Effector CD8-positive, alpha-beta T cell (primary cell): ENCODE results near the gene MT1G.
A peak's percentile ranks its signal among the peaks of the same experiment; 100 is the strongest.
"Not testable (repeated sequence)": the region's sequence is repeated elsewhere in the genome, so short reads cannot be mapped to it uniquely, and the experiment has no call there.

Experiments used
- DNase-seq: peaks from one replicate; lab custom pipeline; 2025; lab: John Stamatoyannopoulos, UW

Gene MT1G

GRCh38 chr16:56621665-56622445, 46.0 kb downstream of the MT1G start:
- not testable (repeated sequence) for DNase-seq

- no peak for DNase-seq
Measured at GRCh38 chr16:56620339-56620897, 47.4 kb downstream of the MT1G start.

- no peak for DNase-seq
Measured at GRCh38 chr16:56618138-56618537, 49.7 kb downstream of the MT1G start.

GRCh38 chr16:56617212-56618085, 50.4 kb downstream of the MT1G start:
- peak; percentile 14 for DNase-seq
